Osteoblast (primary cell): ENCODE data around the gene PLEKHG7. TPM values are rescaled to one million over a fixed set of nuclear protein-coding genes. Genes with fewer than 3 reads are reported as not detected.

Experiments used
- DNase-seq: peaks from one replicate; pipeline ENCODE4 v3.0.0; 2011; ENCODE audit warnings: low spot score, mixed read lengths; ENCODE audit not compliant: insufficient read length; ENCODE audit errors: missing footprints
- H2AFZ ChIP-seq: 2 replicates; pipeline ENCODE4 v1.6.0; 2011; ENCODE audit warnings: mild to moderate bottlenecking, low read length
- H3K27ac ChIP-seq: 2 replicates; pipeline ENCODE4 v1.5.1; 2011; ENCODE audit warnings: mild to moderate bottlenecking, low read depth, low read length, moderate library complexity
- H3K27me3 ChIP-seq: 2 replicates; pipeline ENCODE4 v1.6.0; 2012; ENCODE audit warnings: mild to moderate bottlenecking, control low read depth, inconsistent platforms, low read length, moderate library complexity; ENCODE audit not compliant: insufficient read depth
- H3K36me3 ChIP-seq: 2 replicates; pipeline ENCODE4 v1.5.1; 2011; ENCODE audit warnings: mild to moderate bottlenecking, low read length, control low read depth, moderate library complexity; ENCODE audit not compliant: insufficient read depth
- H3K4me1 ChIP-seq: 2 replicates; pipeline ENCODE4 v1.5.1; 2011; ENCODE audit warnings: mild to moderate bottlenecking, low read length, control low read depth, moderate library complexity; ENCODE audit not compliant: insufficient read depth
- H3K4me2 ChIP-seq: 2 replicates; pipeline ENCODE4 v1.6.0; 2011; ENCODE audit warnings: mild to moderate bottlenecking, low read length; ENCODE audit not compliant: insufficient read depth
- H3K4me3 ChIP-seq: fragments of 200-600 bp; sonication (generic); 3 replicates; pipeline ENCODE4 v1.5.1; 2012; ENCODE audit warnings: mild to moderate bottlenecking, low read length, inconsistent platforms; ENCODE audit not compliant: insufficient read depth
- H3K79me2 ChIP-seq: 2 replicates; pipeline ENCODE4 v1.6.0; 2012; ENCODE audit warnings: mild to moderate bottlenecking, low read length, control low read depth, inconsistent platforms; ENCODE audit not compliant: insufficient read depth
- H3K9me3 ChIP-seq: 2 replicates; pipeline ENCODE4 v1.5.1; 2011; ENCODE audit warnings: low read depth, low read length, control low read depth
- H4K20me1 ChIP-seq: 2 replicates; pipeline ENCODE4 v1.6.0; 2012; ENCODE audit warnings: mild to moderate bottlenecking, low read length, control low read depth; ENCODE audit not compliant: insufficient read depth
- CTCF ChIP-seq: IDR thresholded peaks from 2 replicates; pipeline ENCODE4 v1.5.1; 2011; ENCODE audit warnings: mild to moderate bottlenecking, low read depth, low read length, moderate library complexity; ENCODE audit errors: extremely low read depth
- total RNA-seq: library from RNA; depleted of rRNA; stranded (reverse); fragments of >200 nt; gene quantifications from 2 replicates; pipeline ENCODE4 v1.2.3, GENCODE V29; 2012

Gene PLEKHG7
- total RNA-seq, 1 donor: not detected

- Histone ChIP-seq H3K4me2 (no peak overlapping the region), H3K4me3 (no peak overlapping the region), H3K27ac (no peak overlapping the region), H3K36me3 (no peaks in the 10 kb centered on the region), H3K4me1 (no peaks in the 10 kb centered on the region), H2AFZ (no peak overlapping the region), H3K79me2 (no peaks in the 10 kb centered on the region), H3K27me3 (no peaks in the 10 kb centered on the region), H4K20me1 (no peaks in the 10 kb centered on the region), H3K9me3 (no peaks in the 10 kb centered on the region)
- DNase-seq: no peak
- TF ChIP-seq CTCF: no peak
Observed at GRCh38 chr12:92703786-92704185, 997 bp downstream of the PLEKHG7 start.

- no peaks in the 10 kb centered on the region for H3K4me1 ChIP-seq
- H3K4me2 ChIP-seq: no peak overlapping the region
- H3K79me2 ChIP-seq: no peaks in the 10 kb centered on the region
- no peak overlapping the region for H3K27ac ChIP-seq
- no peak for DNase-seq
- no peak for TF ChIP-seq CTCF
- no peaks in the 10 kb centered on the region for H4K20me1 ChIP-seq
- no peak overlapping the region for H2AFZ ChIP-seq
- H3K9me3 ChIP-seq: no peaks in the 10 kb centered on the region
- H3K4me3 ChIP-seq: no peak overlapping the region
- H3K36me3 ChIP-seq: no peaks in the 10 kb centered on the region
- H3K27me3 ChIP-seq: no peaks in the 10 kb centered on the region
Observed at GRCh38 chr12:92706594-92706993, 3.8 kb downstream of the PLEKHG7 start.

- Histone ChIP-seq H3K9me3 (no peaks in the 10 kb centered on the region), H3K27me3 (no peaks in the 10 kb centered on the region), H3K4me3 (no peak overlapping the region), H4K20me1 (no peaks in the 10 kb centered on the region), H3K4me1 (no peaks in the 10 kb centered on the region), H3K4me2 (no peak overlapping the region), H2AFZ (no peak overlapping the region), H3K27ac (no peak overlapping the region), H3K79me2 (no peaks in the 10 kb centered on the region), H3K36me3 (no peaks in the 10 kb centered on the region)
- no peak for TF ChIP-seq CTCF
- DNase-seq: peak; percentile 5
Observed at GRCh38 chr12:92707926-92708325, 5.1 kb downstream of the PLEKHG7 start.

GRCh38 chr12:92715625-92716024 lies 12.8 kb downstream of the PLEKHG7 start:
- Histone ChIP-seq H3K36me3 (no peaks in the 10 kb centered on the region), H3K4me2 (no peak overlapping the region), H2AFZ (no peak overlapping the region), H3K79me2 (no peaks in the 10 kb centered on the region), H3K4me1 (peaks cover 16% of the 10 kb centered on the region), H3K27me3 (no peaks in the 10 kb centered on the region), H3K4me3 (no peak overlapping the region), H4K20me1 (no peaks in the 10 kb centered on the region), H3K27ac (no peak overlapping the region), H3K9me3 (no peaks in the 10 kb centered on the region)
- no peak for DNase-seq
- no peak for TF ChIP-seq CTCF
